Astrocyte (in vitro differentiated cells and primary cell): Measurements from ENCODE around the gene GRM5. TPM values are rescaled to one million over a fixed set of nuclear protein-coding genes. Genes with fewer than 3 reads are reported as not detected.

ENCODE experiments used
- DNase-seq: peaks from one replicate; pipeline ENCODE4 v3.0.0-alpha.2; 2010; ENCODE audit warnings: low read depth
- FAIRE-seq: peaks from 2 replicates; lab custom pipeline; 2011; peaks lifted over from hg19 to GRCh38; lab: Jason Lieb, UNC
- H2AFZ ChIP-seq: 2 replicates; pipeline ENCODE4 v1.6.0; 2012; ENCODE audit warnings: low read depth, low read length, inconsistent platforms
- H3K27ac ChIP-seq: 2 replicates; pipeline ENCODE4 v1.5.1; 2011; ENCODE audit warnings: low read depth, low read length, inconsistent platforms
- H3K27me3 ChIP-seq: 2 replicates; pipeline ENCODE4 v1.6.0; 2011; ENCODE audit warnings: low read length, inconsistent platforms; ENCODE audit not compliant: insufficient read depth
- H3K36me3 ChIP-seq: 2 replicates; pipeline ENCODE4 v1.5.1; 2011; ENCODE audit warnings: low read length, inconsistent platforms; ENCODE audit not compliant: insufficient read depth
- H3K4me1 ChIP-seq: 2 replicates; pipeline ENCODE4 v1.5.1; 2011; ENCODE audit warnings: low read length, inconsistent platforms; ENCODE audit not compliant: insufficient read depth
- H3K4me2 ChIP-seq: 2 replicates; pipeline ENCODE4 v1.6.0; 2012; ENCODE audit warnings: low read length, inconsistent platforms
- H3K4me3 ChIP-seq: 2 replicates; pipeline ENCODE4 v1.5.1; 2011; ENCODE audit warnings: low read depth, mild to moderate bottlenecking, low read length, inconsistent platforms; ENCODE audit not compliant: insufficient read depth
- H3K79me2 ChIP-seq: 2 replicates; pipeline ENCODE4 v1.6.0; 2012; ENCODE audit warnings: mild to moderate bottlenecking, low read length, inconsistent platforms; ENCODE audit not compliant: insufficient read depth
- H3K9ac ChIP-seq: 2 replicates; pipeline ENCODE4 v1.6.0; 2012; ENCODE audit warnings: mild to moderate bottlenecking, low read length, inconsistent platforms
- H3K9me3 ChIP-seq: 2 replicates; pipeline ENCODE4 v1.5.1; 2012; ENCODE audit warnings: low read depth, mild to moderate bottlenecking, low read length, inconsistent platforms; ENCODE audit not compliant: insufficient read depth
- H4K20me1 ChIP-seq: 2 replicates; pipeline ENCODE4 v1.6.0; 2012; ENCODE audit warnings: low read length, inconsistent platforms; ENCODE audit not compliant: insufficient read depth
- H3K27ac Mint-ChIP-seq: one replicate; pipeline ENCODE4 v1.8.0; 2021; ENCODE audit warnings: mild to moderate bottlenecking, mixed read lengths; ENCODE audit not compliant: unreplicated experiment
- H3K27me3 Mint-ChIP-seq: one replicate; pipeline ENCODE4 v1.8.0; 2021; ENCODE audit warnings: low read depth, mixed read lengths; ENCODE audit not compliant: unreplicated experiment
- H3K36me3 Mint-ChIP-seq: one replicate; pipeline ENCODE4 v1.8.0; 2021; ENCODE audit warnings: low read depth, mixed read lengths; ENCODE audit not compliant: unreplicated experiment
- H3K4me1 Mint-ChIP-seq: one replicate; pipeline ENCODE4 v1.8.0; 2021; ENCODE audit warnings: low read depth, mixed read lengths; ENCODE audit not compliant: unreplicated experiment
- H3K4me3 Mint-ChIP-seq: one replicate; pipeline ENCODE4 v1.8.0; 2021; ENCODE audit warnings: mild to moderate bottlenecking, moderate library complexity, mixed read lengths; ENCODE audit not compliant: unreplicated experiment
- H3K9me3 Mint-ChIP-seq: one replicate; pipeline ENCODE4 v1.8.0; 2021; ENCODE audit warnings: mild to moderate bottlenecking, mixed read lengths; ENCODE audit not compliant: unreplicated experiment
- CTCF ChIP-seq: IDR thresholded peaks from 2 replicates; pipeline ENCODE4 v1.5.1; 2011; ENCODE audit warnings: low read depth, mild to moderate bottlenecking, inconsistent platforms, low read length, moderate library complexity; ENCODE audit not compliant: insufficient read depth
- EZH2 ChIP-seq: IDR thresholded peaks from 2 replicates; pipeline ENCODE4 v1.6.1; 2012; ENCODE audit warnings: mild to moderate bottlenecking, low read length, inconsistent platforms; ENCODE audit not compliant: insufficient read depth
- total RNA-seq: library from RNA; stranded (reverse); gene quantifications from 2 replicates; pipeline ENCODE4 v1.2.1, GENCODE V29; 2021

The GRM5 gene
- total RNA-seq, 1 donor from 2014 or later, result 0.30 TPM

GRCh38 chr11:88597387-88597786, 468.4 kb downstream of the GRM5 start:
- no peaks in the 10 kb centered on the region for H3K36me3 Mint-ChIP-seq
- H3K4me1 Mint-ChIP-seq, result peaks cover 4% of the 10 kb centered on the region
- no peak overlapping the region for H3K27ac Mint-ChIP-seq
- Histone ChIP-seq H3K9ac (no peak overlapping the region), H3K9me3 (no peaks in the 10 kb centered on the region), H3K4me2 (no peak overlapping the region), H3K36me3 (no peaks in the 10 kb centered on the region), H3K4me3 (no peak overlapping the region), H3K27me3 (no peaks in the 10 kb centered on the region), H4K20me1 (no peaks in the 10 kb centered on the region), H3K4me1 (no peaks in the 10 kb centered on the region), H3K79me2 (no peaks in the 10 kb centered on the region), H3K27ac (no peak overlapping the region), H2AFZ (no peak overlapping the region)
- H3K27me3 Mint-ChIP-seq, result no peaks in the 10 kb centered on the region
- H3K9me3 Mint-ChIP-seq, result no peaks in the 10 kb centered on the region
- TF ChIP-seq EZH2 (no peak), CTCF (no peak)
- FAIRE-seq (no peak), DNase-seq (no peak)
- no peak overlapping the region for H3K4me3 Mint-ChIP-seq

GRCh38 chr11:88596786-88597185, 469.0 kb downstream of the GRM5 start:
- Histone ChIP-seq H4K20me1 (no peaks in the 10 kb centered on the region), H3K9me3 (no peaks in the 10 kb centered on the region), H3K4me3 (no peak overlapping the region), H3K27ac (no peak overlapping the region), H3K27me3 (no peaks in the 10 kb centered on the region), H2AFZ (no peak overlapping the region), H3K4me1 (no peaks in the 10 kb centered on the region), H3K79me2 (no peaks in the 10 kb centered on the region), H3K36me3 (no peaks in the 10 kb centered on the region), H3K9ac (no peak overlapping the region), H3K4me2 (no peak overlapping the region)
- H3K27ac Mint-ChIP-seq, result no peak overlapping the region
- H3K27me3 Mint-ChIP-seq, result no peaks in the 10 kb centered on the region
- TF ChIP-seq EZH2 (no peak), CTCF (no peak)
- DNase-seq, result no peak
- H3K4me1 Mint-ChIP-seq, result no peaks in the 10 kb centered on the region
- no peaks in the 10 kb centered on the region for H3K9me3 Mint-ChIP-seq
- no peak for FAIRE-seq
- no peaks in the 10 kb centered on the region for H3K36me3 Mint-ChIP-seq
- H3K4me3 Mint-ChIP-seq, result no peak overlapping the region

- no peak overlapping the region for H3K4me2 ChIP-seq
- no peaks in the 10 kb centered on the region for H4K20me1 ChIP-seq
- no peaks in the 10 kb centered on the region for H3K27me3 ChIP-seq
- TF ChIP-seq EZH2, result no peak
- no peak for TF ChIP-seq CTCF
- H3K9me3 ChIP-seq, result no peaks in the 10 kb centered on the region
- H3K27ac ChIP-seq, result no peak overlapping the region
- no peak overlapping the region for H3K4me3 ChIP-seq
- no peak overlapping the region for H3K9ac ChIP-seq
- Mint-ChIP-seq H3K4me3 (no peak overlapping the region), H3K27me3 (no peaks in the 10 kb centered on the region), H3K27ac (no peak overlapping the region), H3K4me1 (peaks cover 4% of the 10 kb centered on the region), H3K36me3 (no peaks in the 10 kb centered on the region), H3K9me3 (no peaks in the 10 kb centered on the region)
- H2AFZ ChIP-seq, result no peak overlapping the region
- DNase-seq (no peak), FAIRE-seq (no peak)
- no peaks in the 10 kb centered on the region for H3K36me3 ChIP-seq
- no peaks in the 10 kb centered on the region for H3K4me1 ChIP-seq
- no peaks in the 10 kb centered on the region for H3K79me2 ChIP-seq
Observed at GRCh38 chr11:88594274-88594950, 471.4 kb downstream of the GRM5 start.
